IPS-18a (cell line): Measurements from ENCODE around the gene WASHC2C.
"Not testable (repeated sequence)": the region's sequence is repeated elsewhere in the genome, so short reads cannot be mapped to it uniquely, and the experiment has no call there.

Experiments
- H3K27ac ChIP-seq: one replicate; pipeline ENCODE4 v1.5.1; 2013; ENCODE audit warnings: low read length
- H3K27me3 ChIP-seq: one replicate; pipeline ENCODE4 v1.6.1; 2013; ENCODE audit warnings: mild to moderate bottlenecking, low read length; ENCODE audit not compliant: control insufficient read depth, insufficient read depth
- H3K36me3 ChIP-seq: one replicate; pipeline ENCODE4 v1.6.1; 2013; ENCODE audit warnings: low read depth, low read length; ENCODE audit not compliant: control insufficient read depth
- H3K4me1 ChIP-seq: one replicate; pipeline ENCODE4 v1.6.1; 2013; ENCODE audit warnings: low read depth, low read length; ENCODE audit not compliant: control insufficient read depth
- H3K4me3 ChIP-seq: one replicate; pipeline ENCODE4 v1.5.1; 2013; ENCODE audit warnings: low read length
- H3K9ac ChIP-seq: one replicate; pipeline ENCODE4 v1.6.1; 2013; ENCODE audit warnings: mild to moderate bottlenecking, low read length, moderate library complexity
- H3K9me3 ChIP-seq: one replicate; pipeline ENCODE4 v1.6.1; 2013; ENCODE audit warnings: low read depth, low read length; ENCODE audit not compliant: control insufficient read depth

WASHC2C gene

GRCh38 chr10:45817912-45818311 is 90.8 kb downstream of the WASHC2C start:
- no peak overlapping the region for H3K9ac ChIP-seq
- no peaks in the 10 kb centered on the region for H3K27me3 ChIP-seq
- no peak overlapping the region for H3K4me3 ChIP-seq
- no peaks in the 10 kb centered on the region for H3K36me3 ChIP-seq
- no peaks in the 10 kb centered on the region for H3K4me1 ChIP-seq
- no peak overlapping the region for H3K27ac ChIP-seq
- no peaks in the 10 kb centered on the region for H3K9me3 ChIP-seq

GRCh38 chr10:45819552-45819951 is 92.5 kb downstream of the WASHC2C start:
- Histone ChIP-seq H3K36me3 (no peaks in the 10 kb centered on the region), H3K27ac (no peak overlapping the region), H3K9me3 (no peaks in the 10 kb centered on the region), H3K27me3 (no peaks in the 10 kb centered on the region), H3K4me1 (no peaks in the 10 kb centered on the region), H3K4me3 (no peak overlapping the region), H3K9ac (no peak overlapping the region)

GRCh38 chr10:45820107-45820830 is 93.2 kb downstream of the WASHC2C start:
- not testable (repeated sequence) for H3K4me1 ChIP-seq

GRCh38 chr10:45822918-45823317 is 95.9 kb downstream of the WASHC2C start:
- not testable (repeated sequence) for H3K4me3 ChIP-seq, H3K9me3 ChIP-seq, H3K4me1 ChIP-seq, H3K27me3 ChIP-seq, H3K9ac ChIP-seq, H3K27ac ChIP-seq, H3K36me3 ChIP-seq

More at GRCh38 chr10:45820107-45820830, 93.2 kb downstream of the WASHC2C start:
- not testable (repeated sequence) for H3K36me3 ChIP-seq, H3K27ac ChIP-seq, H3K4me3 ChIP-seq, H3K27me3 ChIP-seq, H3K9me3 ChIP-seq, H3K9ac ChIP-seq
